Lung (tissue), 12 donors: Measurements from ENCODE around the gene PLEKHA4. TPM values are rescaled to one million over a fixed set of nuclear protein-coding genes. Genes with fewer than 3 reads are reported as not detected.

Source experiments
- ATAC-seq: fragments of 200-7000 bp; cut with Tn5 transposase; one replicate; pipeline ENCODE4 v1.9.1; 2020; ENCODE audit warnings: moderate number of reproducible peaks; ENCODE audit not compliant: insufficient read depth, low FRiP score
- DNase-seq, 3 donors: peaks; one replicate each; pipeline ENCODE4 v3.0.0-alpha.2; 2013 to 2017
- H3K27ac ChIP-seq, 2 donors: one replicate each; pipeline ENCODE4 v1.5.1; 2013; ENCODE audit warnings: mild to moderate bottlenecking in 2 of 2, moderate library complexity in 2 of 2, control low read depth in 1 of 2, inconsistent platforms in 1 of 2, low read depth in 1 of 2, low read length in 1 of 2
- H3K27me3 ChIP-seq, 3 donors: one replicate each; pipeline ENCODE4 v1.5.1; 2013; ENCODE audit warnings: low read length in 2 of 3; ENCODE audit not compliant: control insufficient read depth in 3 of 3, insufficient read depth in 3 of 3
- H3K36me3 ChIP-seq, 4 donors: one replicate each; pipeline ENCODE4 v1.5.1; 2013; ENCODE audit warnings: low read length in 4 of 4, mild to moderate bottlenecking in 1 of 4, moderate library complexity in 1 of 4; ENCODE audit not compliant: control insufficient read depth in 4 of 4, insufficient read depth in 4 of 4
- H3K4me1 ChIP-seq, 5 donors: one replicate each; pipeline ENCODE4 v1.5.1; 2013; ENCODE audit warnings: low read length in 5 of 5, mild to moderate bottlenecking in 2 of 5, moderate library complexity in 1 of 5; ENCODE audit not compliant: control insufficient read depth in 5 of 5, insufficient read depth in 5 of 5
- H3K4me3 ChIP-seq: one replicate; pipeline ENCODE4 v1.5.1; 2013; ENCODE audit warnings: mild to moderate bottlenecking, control low read depth, moderate library complexity
- H3K9ac ChIP-seq, 2 donors: one replicate each; pipeline ENCODE4 v1.5.1; 2013; ENCODE audit warnings: low read length in 2 of 2, control low read depth in 1 of 2; ENCODE audit not compliant: insufficient read depth in 1 of 2
- H3K9me3 ChIP-seq, 4 donors: one replicate each; pipeline ENCODE4 v1.5.1; 2013; ENCODE audit warnings: low read length in 3 of 4, mild to moderate bottlenecking in 1 of 4, moderate library complexity in 1 of 4; ENCODE audit not compliant: control insufficient read depth in 4 of 4, insufficient read depth in 3 of 4
- CTCF ChIP-seq: IDR thresholded peaks from 2 replicates; pipeline ENCODE4 v1.5.1; 2012; ENCODE audit warnings: mild to moderate bottlenecking; ENCODE audit errors: control extremely low read depth, extremely low read depth
- WGBS, 2 donors: extraction: QIAGEN DNeasy Blood & Tissue Kit; methylation state at CpG; one replicate each; pipeline ENCODE4 v1.1.7; 2013; 5-methylcytosine and 5-hydroxymethylcytosine counted together
- polyA plus RNA-seq, 2 donors: library from polyadenylated mRNA; stranded (reverse); fragments of 200-250 nt; gene quantifications; one replicate each; pipeline ENCODE4 v1.2.1, GENCODE V29; 2013
- total RNA-seq, 2 donors: library from RNA; depleted of rRNA in 1 of 2; stranded (reverse); fragments of >200 nt in 1 of 2; gene quantifications; one replicate each; pipeline ENCODE4 v1.2.1, GENCODE V29; 2014 to 2021
- donor health status: control.
- donor health status: control.
- donor health status: Bipolar disorder and iron deficiency.
- donor health status: healthy.
- donor health status: DM: yes; HTN: yes; CAD: no.

The PLEKHA4 gene
- total and polyA plus RNA-seq, 4 donors, result 8.4 to 57.7 (median 20.7) TPM

GRCh38 chr19:48845384-48845783, 23.0 kb downstream of the PLEKHA4 start:
- Histone ChIP-seq H3K27ac (no peak overlapping the region), H3K4me1 (peaks cover 0 to 5% (median 0%) of the 10 kb centered on the region in 5 donors), H3K9ac (no peak overlapping the region), H3K36me3 (peaks cover 0 to 12% (median 6%) of the 10 kb centered on the region in 4 donors), H3K9me3 (no peaks in the 10 kb centered on the region), H3K4me3 (no peak overlapping the region), H3K27me3 (no peaks in the 10 kb centered on the region)
- DNase-seq (no peak), ATAC-seq (no peak)
- WGBS, 2 donors, result 96 to 97% methylated on average over 15 of the region's 15 CpGs
- TF ChIP-seq CTCF, result no peak

- TF ChIP-seq CTCF, result no peak
- 90 to 93% methylated on average over 2 of the region's 2 CpGs for WGBS, 2 donors
- no peaks in the 10 kb centered on the region for H3K27me3 ChIP-seq
- no peak overlapping the region for H3K9ac ChIP-seq
- DNase-seq (no peak), ATAC-seq (no peak)
- no peak overlapping the region for H3K27ac ChIP-seq
- peaks cover 0 to 12% (median 6%) of the 10 kb centered on the region in 4 donors for H3K36me3 ChIP-seq
- no peak overlapping the region for H3K4me3 ChIP-seq
- H3K4me1 ChIP-seq, result peaks cover 0 to 5% (median 0%) of the 10 kb centered on the region in 5 donors
- H3K9me3 ChIP-seq, result no peaks in the 10 kb centered on the region
Observed at GRCh38 chr19:48844472-48844871, 23.9 kb downstream of the PLEKHA4 start.

- Histone ChIP-seq H3K4me3 (no peak overlapping the region), H3K9me3 (no peaks in the 10 kb centered on the region), H3K9ac (peak overlapping the region in 1 of 2 donors; percentile 62), H3K4me1 (peaks cover 0 to 5% (median 0%) of the 10 kb centered on the region in 5 donors), H3K27ac (no peak overlapping the region), H3K36me3 (peaks cover 0 to 12% (median 6%) of the 10 kb centered on the region in 4 donors), H3K27me3 (no peaks in the 10 kb centered on the region)
- DNase-seq (peak; percentile 74 to 86 (median 83)), ATAC-seq (no peak)
- TF ChIP-seq CTCF, result peak; percentile 67
- WGBS, 2 donors, result 44 to 47% methylated on average over 2 of the region's 2 CpGs
Observed at GRCh38 chr19:48842789-48843162, 25.6 kb downstream of the PLEKHA4 start.

- ATAC-seq (no peak), DNase-seq (no peak)
- TF ChIP-seq CTCF, result no peak
- H3K4me1 ChIP-seq, result peaks cover 0 to 8% (median 0%) of the 10 kb centered on the region in 5 donors
- H3K9ac ChIP-seq, result no peak overlapping the region
- no peaks in the 10 kb centered on the region for H3K9me3 ChIP-seq
- H3K27me3 ChIP-seq, result no peaks in the 10 kb centered on the region
- H3K36me3 ChIP-seq, result peaks cover 0 to 7% (median 4%) of the 10 kb centered on the region in 4 donors
- 89 to 96% methylated on average over 6 of the region's 6 CpGs for WGBS, 2 donors
- H3K4me3 ChIP-seq, result no peak overlapping the region
- H3K27ac ChIP-seq, result no peak overlapping the region
Observed at GRCh38 chr19:48841571-48841970, 26.8 kb downstream of the PLEKHA4 start.
